ENCODE measurements around the gene P2RY2.

- no peak for TF ChIP-seq CTCF (IDR thresholded peaks at IDR 0.05; ENCODE audit: insufficient read depth, low read length, poor library complexity, severe bottlenecking)
- no peak for TF ChIP-seq EZH2phosphoT487 (conservative IDR thresholded peaks at IDR 0.05; ENCODE audit: low read length)
Observed at GRCh38 chr11:73257342-73258103, 39.4 kb downstream of the P2RY2 start.

Data from SU-DHL-6 (cell line).